Measurements from ENCODE around the gene GRM2. TPM values are rescaled to one million over a fixed set of nuclear protein-coding genes. Genes with fewer than 3 reads are reported as not detected.

GRM2 gene
- total RNA-seq, 4 donors from 2014 or later, result 0.16 to 0.27 TPM; not detected in 2

DNA sequence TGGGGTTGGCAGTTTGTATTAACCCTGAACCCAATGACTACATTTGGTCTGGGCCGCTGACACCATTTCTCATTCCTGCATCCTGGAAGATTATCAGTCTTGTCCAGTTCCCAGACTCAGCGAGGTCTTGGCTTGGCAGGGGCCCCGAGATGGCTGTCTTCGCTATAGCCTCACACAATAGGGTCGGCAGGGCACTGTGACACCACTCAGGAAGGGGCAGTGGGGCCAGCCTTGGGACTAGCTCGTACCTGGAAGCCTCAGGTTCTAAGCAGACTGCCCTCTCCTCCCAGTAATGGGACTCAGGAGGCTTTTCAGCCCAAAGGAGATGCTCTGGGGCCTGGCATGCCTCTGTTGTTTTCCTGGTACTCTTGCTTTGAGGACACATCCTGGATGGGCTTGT lies 26.7 kb upstream of the GRM2 start:
- H3K27ac ChIP-seq, result peak overlapping the region in 3 of 4 donors; percentile 38 to 58 (median 48)
- peaks cover 0 to 13% (median 0%) of the 10 kb centered on the region in 4 donors for H3K36me3 ChIP-seq
- WGBS, 2 donors (ENCODE audit: low coverage in 1 of 2), result 90% methylated on average over 6 of the region's 6 CpGs; no CpG with 5 or more reads in 1 of the 2 donors
- DNase-seq, result no peak
- no peaks in the 10 kb centered on the region for H3K27me3 ChIP-seq
- no peaks in the 10 kb centered on the region for H3K9me3 ChIP-seq
- no peak overlapping the region for H3K4me3 ChIP-seq
- intact Hi-C loops (cut with DNase I; ENCODE audit: low total_unique reads) (loop anchor here (10.0 kb wide), 1 partner anchor 285 kb away; the partner anchor contains the start of gene RBM15B), in situ Hi-C loops (cut with MboI; ENCODE audit: low pct_ligation_motif_present in 1 of 4, low pct_unique_long_range_greater_than_20kb in 1 of 4, low sequenced_read_pairs in 3 of 4) (loop anchor here in 2 of 4 donors (10.0 to 25.0 kb wide), 2 partner anchors 175 to 293 kb away; partner anchors contain the start of genes DCAF1 (in 2 of the 2), MANF (in 1 of the 2) and RBM15B (in 1 of the 2))
- TF ChIP-seq POLR2AphosphoS5 (IDR thresholded peaks at IDR 0.05) (no peak), EP300 (IDR thresholded peaks at IDR 0.05; ENCODE audit: low read depth) (no peak), CTCF (IDR thresholded peaks at IDR 0.05) (no peak), POLR2A (IDR thresholded peaks at IDR 0.05) (no peak)
- H3K4me1 ChIP-seq, result peaks cover 13 to 24% (median 20%) of the 10 kb centered on the region in 4 donors

DNA sequence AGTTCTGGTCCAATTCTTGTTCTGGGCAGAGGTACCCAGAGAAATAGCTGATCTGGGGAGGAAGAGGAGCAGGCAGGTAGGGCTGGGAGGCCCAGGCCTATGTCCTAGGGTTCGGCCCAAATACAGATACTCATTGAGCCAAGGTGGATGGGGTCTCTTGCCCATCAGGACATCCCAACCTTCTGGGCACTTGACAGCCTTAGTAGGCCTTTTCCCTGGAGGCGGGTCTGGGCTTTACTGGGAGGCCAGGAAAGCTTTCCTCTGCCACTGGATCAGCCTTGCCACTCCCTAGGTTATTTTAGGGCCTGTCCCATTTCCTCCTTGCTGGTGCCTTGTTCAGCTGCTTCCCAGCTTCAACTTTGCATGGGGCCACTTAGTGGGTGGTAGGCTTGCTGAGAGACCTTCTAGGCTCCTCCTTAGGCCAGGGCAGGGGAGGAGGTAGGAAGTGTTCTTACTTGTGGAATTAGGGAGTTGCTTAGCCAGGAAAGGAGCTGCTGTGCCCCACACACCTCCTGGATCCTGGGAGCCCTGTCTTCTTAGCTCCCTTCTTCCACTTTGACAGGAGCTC lies 26.1 kb upstream of the GRM2 start:
- Histone ChIP-seq H3K36me3 (peaks cover 0 to 18% (median 0%) of the 10 kb centered on the region in 4 donors), H3K4me3 (no peak overlapping the region), H3K4me1 (peaks cover 13 to 24% (median 20%) of the 10 kb centered on the region in 4 donors), H3K9me3 (no peaks in the 10 kb centered on the region), H3K27ac (peak overlapping the region; percentile 35 to 58 (median 43)), H3K27me3 (no peaks in the 10 kb centered on the region)
- DNase-seq, result no peak
- intact Hi-C loops (cut with DNase I; ENCODE audit: low total_unique reads), result loop anchor here (10.0 kb wide), 1 partner anchor 286 kb away; the partner anchor contains the start of gene RBM15B
- in situ Hi-C loops (cut with MboI; ENCODE audit: low pct_ligation_motif_present in 1 of 4, low pct_unique_long_range_greater_than_20kb in 1 of 4, low sequenced_read_pairs in 3 of 4), result loop anchor here in 2 of 4 donors (10.0 to 25.0 kb wide), 2 partner anchors 176 to 293 kb away; partner anchors contain the start of genes DCAF1 (in 2 of the 2), MANF (in 1 of the 2) and RBM15B (in 1 of the 2)
- TF ChIP-seq POLR2AphosphoS5 (IDR thresholded peaks at IDR 0.05) (no peak), CTCF (IDR thresholded peaks at IDR 0.05) (no peak), POLR2A (IDR thresholded peaks at IDR 0.05) (no peak), EP300 (IDR thresholded peaks at IDR 0.05; ENCODE audit: low read depth) (no peak)
- 84% methylated on average over 2 of the region's 2 CpGs; no CpG with 5 or more reads in 1 of the 2 donors for WGBS, 2 donors (ENCODE audit: low coverage in 1 of 2)

GRCh38 chr3:51681453-51681852 lies 25.4 kb upstream of the GRM2 start:
- TF ChIP-seq POLR2A (IDR thresholded peaks at IDR 0.05), result no peak
- TF ChIP-seq EP300 (IDR thresholded peaks at IDR 0.05; ENCODE audit: low read depth), result no peak
- no peak for TF ChIP-seq POLR2AphosphoS5 (IDR thresholded peaks at IDR 0.05)
- no peak for TF ChIP-seq CTCF (IDR thresholded peaks at IDR 0.05)
- intact Hi-C loops (cut with DNase I; ENCODE audit: low total_unique reads) (loop anchor here (10.0 kb wide), 1 partner anchor 287 kb away; the partner anchor contains the start of gene RBM15B), in situ Hi-C loops (cut with MboI; ENCODE audit: low pct_ligation_motif_present in 1 of 4, low pct_unique_long_range_greater_than_20kb in 1 of 4, low sequenced_read_pairs in 3 of 4) (loop anchor here in 2 of 4 donors (10.0 to 25.0 kb wide), 2 partner anchors 177 to 294 kb away; partner anchors contain the start of genes DCAF1 (in 2 of the 2), MANF (in 1 of the 2) and RBM15B (in 1 of the 2))
- 53% methylated on average over 3 of the region's 3 CpGs; no CpG with 5 or more reads in 1 of the 2 donors for WGBS, 2 donors (ENCODE audit: low coverage in 1 of 2)
- no peak overlapping the region for H3K4me3 ChIP-seq
- H3K4me1 ChIP-seq, result peaks cover 13 to 27% (median 21%) of the 10 kb centered on the region in 4 donors
- peak; percentile 64 for DNase-seq
- H3K27ac ChIP-seq, result peak overlapping the region; percentile 35 to 58 (median 43)
- peaks cover 0 to 24% (median 0%) of the 10 kb centered on the region in 4 donors for H3K36me3 ChIP-seq
- H3K9me3 ChIP-seq, result no peaks in the 10 kb centered on the region
- no peaks in the 10 kb centered on the region for H3K27me3 ChIP-seq

DNA sequence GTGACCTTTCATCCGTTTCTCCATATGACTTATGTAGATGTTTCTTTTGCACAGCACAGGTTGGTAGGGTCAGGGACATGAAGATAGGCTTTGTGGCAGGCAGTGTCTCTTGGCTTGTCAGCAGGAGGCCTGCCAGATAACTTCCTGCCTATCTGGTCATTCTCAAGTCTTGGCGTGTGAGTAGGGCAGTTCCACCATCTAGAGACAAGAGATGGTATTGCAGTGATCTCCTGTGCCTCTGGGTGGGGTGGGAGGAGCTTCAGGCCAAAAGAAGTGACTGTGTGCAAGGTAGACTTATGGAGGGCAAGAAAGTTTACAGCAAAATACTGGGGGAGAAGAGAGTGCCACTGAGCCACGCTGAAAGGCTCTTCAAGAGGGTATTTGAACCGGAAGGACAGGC lies 24.8 kb upstream of the GRM2 start:
- TF ChIP-seq POLR2A (IDR thresholded peaks at IDR 0.05) (no peak), EP300 (IDR thresholded peaks at IDR 0.05; ENCODE audit: low read depth) (no peak), POLR2AphosphoS5 (IDR thresholded peaks at IDR 0.05) (peak; percentile 9 to 76 (median 31)), CTCF (IDR thresholded peaks at IDR 0.05) (peak; percentile 70 to 93 (median 84))
- Histone ChIP-seq H3K4me3 (no peak overlapping the region), H3K27ac (peak overlapping the region; percentile 28 to 58 (median 42)), H3K4me1 (peaks cover 13 to 33% (median 21%) of the 10 kb centered on the region in 4 donors), H3K9me3 (no peaks in the 10 kb centered on the region), H3K36me3 (peaks cover 0 to 24% (median 0%) of the 10 kb centered on the region in 4 donors), H3K27me3 (no peaks in the 10 kb centered on the region)
- DNase-seq, result peak; percentile 74
- intact Hi-C loops (cut with DNase I; ENCODE audit: low total_unique reads) (loop anchor here (10.0 kb wide), 1 partner anchor 287 kb away; the partner anchor contains the start of gene RBM15B), in situ Hi-C loops (cut with MboI; ENCODE audit: low pct_ligation_motif_present in 1 of 4, low pct_unique_long_range_greater_than_20kb in 1 of 4, low sequenced_read_pairs in 3 of 4) (loop anchor here in 2 of 4 donors (10.0 to 25.0 kb wide), 2 partner anchors 177 to 295 kb away; partner anchors contain the start of genes DCAF1 (in 2 of the 2), MANF (in 1 of the 2) and RBM15B (in 1 of the 2))
- WGBS, 2 donors (ENCODE audit: low coverage in 1 of 2), result 30% methylated on average over 4 of the region's 4 CpGs; no CpG with 5 or more reads in 1 of the 2 donors

Measured in transverse colon (tissue), 4 donors.